HG03521 (cell line): ENCODE data around the gene INTS4.
"Not testable (repeated sequence)": the region's sequence is repeated elsewhere in the genome, so short reads cannot be mapped to it uniquely, and the experiment has no call there.

Experiments
- ATAC-seq: cut with Tn5 transposase; IDR thresholded peaks from one replicate; pipeline ENCODE4 v1.9.1; 2021; ENCODE audit warnings: mild to moderate bottlenecking, moderate library complexity; ENCODE audit not compliant: unreplicated experiment

Gene INTS4

DNA sequence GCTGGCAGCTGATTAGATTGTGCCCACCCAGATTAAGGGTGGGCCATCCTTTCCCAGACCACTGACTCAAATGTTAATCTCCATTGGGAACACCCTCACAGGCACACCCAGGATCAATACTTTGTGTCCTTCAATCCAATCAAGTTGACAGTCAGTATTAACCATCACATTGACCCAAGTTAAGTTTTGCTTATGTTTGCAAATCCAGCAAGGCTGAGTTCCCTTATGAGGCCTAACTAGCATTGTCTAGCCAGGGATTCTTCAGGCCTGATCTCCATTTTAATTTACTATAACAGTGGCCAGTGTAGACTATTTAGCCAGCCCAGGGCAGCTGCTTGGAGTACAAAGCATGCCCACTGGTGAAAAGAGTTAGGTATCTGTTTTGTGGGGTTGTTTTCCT, 30.9 kb upstream of the INTS4 start:
- ATAC-seq, result no peak

DNA sequence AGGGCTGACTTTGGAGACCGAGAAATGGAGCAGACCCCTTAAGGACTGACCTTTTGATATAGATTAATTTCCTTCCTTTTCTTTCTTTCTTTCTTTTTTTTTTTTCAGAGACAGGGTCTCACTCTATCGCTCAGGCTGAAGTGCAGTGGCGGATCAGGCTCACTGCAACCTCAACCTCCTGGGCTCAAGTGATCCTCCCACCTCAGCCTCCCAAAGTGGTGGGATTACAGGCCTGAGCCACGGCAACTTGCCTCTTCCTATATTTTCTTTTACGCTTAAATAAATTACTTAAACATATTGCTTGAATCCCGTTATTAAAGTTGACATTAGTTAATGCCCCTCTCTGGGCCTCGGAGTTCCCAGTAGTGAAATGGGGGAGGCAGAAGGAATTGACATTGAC, 29.0 kb upstream of the INTS4 start:
- no peak for ATAC-seq

DNA sequence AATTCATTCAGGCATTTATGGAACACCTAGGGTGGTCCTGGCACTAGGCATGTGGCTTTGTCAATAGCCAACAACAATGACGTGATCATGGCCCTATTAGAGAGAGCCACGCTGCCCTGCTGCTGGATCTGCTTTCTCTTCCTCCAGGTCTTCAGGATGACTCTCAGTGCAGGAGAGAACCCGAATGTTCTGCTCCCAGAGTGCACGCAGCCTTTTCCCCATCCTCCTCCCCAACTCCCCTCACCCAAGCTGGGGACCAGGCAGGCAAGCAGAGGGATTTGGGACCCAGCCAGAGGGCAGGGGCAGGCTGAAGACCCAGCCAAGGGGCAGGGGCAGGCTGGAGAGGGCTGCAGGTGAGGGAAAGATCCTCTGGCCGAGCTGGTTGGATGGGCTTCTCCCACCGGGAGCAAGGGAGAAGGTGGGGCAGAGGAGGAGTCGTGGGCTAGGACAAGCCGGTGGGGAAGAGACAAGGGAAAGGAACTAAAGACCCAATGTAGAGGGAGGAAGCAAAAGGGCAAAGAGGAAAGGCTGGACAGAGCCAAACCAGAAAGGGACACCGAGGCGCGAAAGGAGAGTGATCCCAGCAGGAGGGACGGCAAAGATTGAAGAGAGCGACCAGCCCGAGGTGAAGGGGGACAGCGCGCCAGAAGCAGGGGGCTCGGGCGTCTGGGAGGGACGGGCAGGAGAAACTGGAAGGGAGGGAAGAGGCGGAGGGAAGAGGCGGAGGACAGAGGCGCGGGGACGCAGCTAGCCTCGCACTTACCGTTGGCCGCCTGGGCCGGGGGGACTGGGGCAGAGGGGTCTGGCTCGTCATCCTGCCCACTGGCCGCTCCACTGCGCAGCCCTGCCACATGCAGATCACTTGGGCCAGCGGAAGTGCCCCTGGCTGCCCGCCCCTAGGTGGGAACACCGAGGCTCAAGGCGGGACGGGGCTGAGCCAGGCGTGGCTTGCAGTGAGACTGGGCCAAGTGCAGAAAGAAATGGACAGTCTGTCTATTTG, 28.2 kb upstream of the INTS4 start, which contains the start of gene KCTD14:
KCTD14 (minus strand) TSS at position 880 of the 1,000 bp plus-strand sequence; CDS start at position 853, 27 bp downstream.
- no peak for ATAC-seq

DNA sequence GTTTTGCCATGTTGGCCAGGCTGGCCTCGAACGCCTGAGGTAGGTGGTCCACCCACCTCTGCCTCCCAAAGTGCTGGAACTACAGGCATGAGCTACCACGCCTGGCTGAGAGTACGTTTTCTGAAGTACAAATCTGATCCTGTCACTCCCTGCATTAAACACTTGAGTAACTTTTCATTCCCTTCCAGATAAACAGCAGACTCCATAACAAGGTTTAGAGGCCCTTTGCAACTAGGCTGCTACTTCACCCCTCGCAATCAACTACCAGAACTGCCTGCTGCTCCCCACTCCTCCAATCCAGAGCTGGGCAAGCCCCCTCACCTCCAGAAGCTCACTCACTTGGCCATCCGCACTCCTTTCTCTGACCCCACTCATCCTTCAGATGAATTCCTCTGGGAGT, 27.1 kb upstream of the INTS4 start:
- ATAC-seq, result no peak

DNA sequence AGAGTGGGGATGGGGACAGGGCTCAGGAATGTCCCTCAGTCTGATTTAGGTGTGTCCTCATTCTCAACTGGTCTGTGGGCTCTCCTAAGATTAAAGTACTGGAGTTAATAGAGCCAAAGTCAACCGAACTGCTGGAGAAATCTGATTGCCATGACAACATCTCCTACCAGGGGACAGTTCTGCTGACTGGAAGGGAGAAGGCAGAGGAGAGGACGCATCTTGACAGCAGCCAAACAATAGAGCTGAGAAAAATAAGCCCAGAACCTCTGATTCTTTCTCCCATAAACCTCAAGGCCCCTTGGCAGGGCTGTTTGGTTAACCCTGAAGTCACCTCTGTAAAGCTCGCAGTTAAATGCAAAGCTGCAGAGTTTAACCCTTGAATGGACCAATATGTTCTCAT, 25.8 kb upstream of the INTS4 start:
- ATAC-seq, result no peak

DNA sequence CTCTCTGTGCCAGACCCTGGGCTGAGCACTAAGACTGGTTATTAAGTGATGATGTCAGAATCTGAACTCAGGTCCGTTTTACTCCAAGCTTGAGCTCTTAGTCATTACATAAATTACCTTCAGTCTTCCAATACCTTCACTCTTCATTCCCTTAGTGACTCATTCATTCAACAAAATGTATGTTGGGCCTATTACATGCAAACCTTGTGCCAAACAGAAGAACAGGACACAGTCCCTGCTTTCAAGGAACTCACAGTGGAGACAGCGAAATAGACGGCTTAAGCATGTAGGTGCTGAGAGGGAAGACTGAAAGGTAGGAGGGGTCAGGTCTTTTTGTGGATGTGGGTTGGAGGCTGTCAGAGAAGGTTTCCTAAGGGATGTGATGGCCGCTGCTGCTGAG, 25.3 kb upstream of the INTS4 start:
- no peak for ATAC-seq

DNA sequence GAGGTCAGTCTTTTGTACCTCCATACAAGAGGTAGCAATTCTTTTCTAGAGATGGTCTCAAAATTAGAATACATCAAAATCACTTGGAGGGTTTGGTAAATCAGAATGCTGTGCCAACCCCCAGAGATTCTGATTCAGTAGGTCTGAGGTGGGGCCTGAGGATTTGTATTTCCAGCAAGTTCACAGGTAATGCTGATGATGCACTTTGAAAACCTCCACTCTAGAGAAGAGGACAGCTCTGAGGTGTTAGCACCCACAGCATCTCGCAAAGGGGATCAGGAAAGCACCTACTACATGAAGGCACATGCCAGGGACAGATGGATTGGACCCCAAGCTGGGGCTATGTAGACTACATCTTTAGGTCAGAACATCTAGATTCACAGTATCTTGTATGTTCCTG, 21.4 kb upstream of the INTS4 start:
- ATAC-seq, result no peak

DNA sequence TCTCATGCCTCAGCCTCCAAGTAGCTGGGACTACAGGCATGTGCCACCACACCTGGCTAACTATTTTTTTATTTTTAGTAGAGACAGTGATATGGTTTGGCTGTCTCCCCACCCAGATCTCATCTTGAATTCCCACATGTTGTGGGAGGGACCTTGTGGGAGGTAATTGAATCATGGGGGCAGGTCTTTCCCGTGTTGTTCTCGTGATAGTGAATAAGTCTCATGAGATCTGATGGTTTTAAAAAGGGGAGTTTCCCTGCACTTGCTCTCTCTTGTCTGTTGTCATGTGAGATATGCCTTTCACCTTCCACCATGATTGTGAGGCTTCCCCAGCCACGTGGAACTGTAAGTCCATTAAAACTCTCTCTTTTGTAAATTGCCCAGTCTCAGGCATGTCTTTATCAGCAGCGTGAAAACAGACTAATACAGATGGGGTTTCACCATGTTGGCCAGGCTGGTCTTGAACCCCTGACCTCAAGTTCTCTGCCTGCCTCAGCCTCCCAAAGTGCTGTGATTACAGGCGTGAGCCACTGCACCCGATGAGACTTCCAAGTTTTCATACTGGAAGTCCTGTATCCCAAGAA, 20.6 kb upstream of the INTS4 start:
- not testable (repeated sequence) for ATAC-seq

DNA sequence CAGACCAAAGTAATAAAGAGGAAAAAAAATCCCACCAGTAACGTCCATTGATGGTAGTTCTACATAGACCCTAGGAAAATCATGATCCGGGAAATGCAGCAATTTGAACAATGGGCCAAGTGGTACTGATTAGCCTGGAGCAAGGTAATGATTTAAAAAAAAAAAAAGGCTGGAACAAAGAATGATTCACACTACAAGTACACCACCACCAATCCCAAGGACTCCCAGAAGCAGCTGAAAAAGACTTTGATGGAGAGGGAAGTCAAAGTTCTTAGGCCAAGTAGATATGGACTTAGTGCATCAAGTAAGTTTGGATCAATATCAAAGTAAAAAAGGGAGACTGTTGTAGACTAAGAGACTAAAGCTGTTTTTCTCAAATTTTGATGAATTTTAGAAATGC, 16.8 kb upstream of the INTS4 start:
- no peak for ATAC-seq

DNA sequence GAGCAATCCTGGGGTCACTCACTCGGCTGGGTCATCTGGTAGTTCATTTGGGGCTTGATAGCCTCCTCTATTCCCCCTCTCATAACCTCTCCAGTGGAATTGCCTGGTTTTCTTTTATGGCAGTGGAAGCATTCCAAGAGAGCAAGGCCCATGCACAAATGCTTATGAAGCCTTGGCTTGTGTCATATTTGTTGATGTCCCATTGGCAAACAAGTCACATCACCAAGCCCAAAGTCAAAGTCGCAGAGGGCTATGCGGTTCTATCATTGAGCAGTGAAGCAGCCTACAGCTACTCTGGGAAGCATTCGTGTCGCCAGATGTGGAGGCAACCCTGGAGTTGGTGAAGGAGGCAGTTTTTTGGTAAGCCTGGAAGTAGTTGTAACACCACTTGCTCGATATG, 16.3 kb upstream of the INTS4 start:
- no peak for ATAC-seq

DNA sequence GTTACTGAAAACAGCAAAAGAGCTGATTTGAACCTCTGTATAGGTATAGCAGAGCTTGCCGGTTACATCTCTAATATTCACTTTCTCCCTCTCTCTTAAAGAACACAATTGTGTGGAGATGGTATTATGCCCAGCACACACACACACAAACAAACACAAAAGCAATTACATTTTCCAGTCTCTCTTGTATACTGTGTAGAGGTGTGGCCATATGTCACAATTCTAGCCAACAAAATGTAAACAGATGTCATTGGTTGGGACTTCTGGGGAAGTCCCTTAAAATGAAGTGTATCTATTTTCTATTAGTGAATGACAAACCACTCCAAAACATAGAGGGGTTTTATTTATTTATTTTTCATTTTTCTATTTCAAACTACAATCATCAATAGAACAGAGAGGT, 15.8 kb upstream of the INTS4 start:
- ATAC-seq, result no peak

DNA sequence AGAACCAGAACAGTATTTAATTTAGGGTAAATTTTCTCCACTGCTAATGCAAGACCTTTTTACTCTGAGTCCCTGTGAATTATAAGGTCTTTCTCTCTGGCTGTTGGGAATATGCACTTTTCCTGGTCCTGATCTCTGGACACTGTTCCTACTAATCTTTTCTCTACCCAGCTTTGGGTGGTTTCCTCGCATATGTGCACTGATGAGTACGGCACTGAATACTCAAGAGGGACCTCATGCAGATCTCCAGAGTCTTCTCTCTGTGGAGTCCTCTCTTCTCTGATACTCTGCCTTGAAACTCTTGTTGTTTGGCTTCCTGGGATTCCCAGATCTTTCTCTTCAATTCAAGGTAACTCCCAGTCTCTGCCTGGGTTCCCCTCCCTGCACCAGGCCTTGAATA, 14.6 kb upstream of the INTS4 start:
- no peak for ATAC-seq

DNA sequence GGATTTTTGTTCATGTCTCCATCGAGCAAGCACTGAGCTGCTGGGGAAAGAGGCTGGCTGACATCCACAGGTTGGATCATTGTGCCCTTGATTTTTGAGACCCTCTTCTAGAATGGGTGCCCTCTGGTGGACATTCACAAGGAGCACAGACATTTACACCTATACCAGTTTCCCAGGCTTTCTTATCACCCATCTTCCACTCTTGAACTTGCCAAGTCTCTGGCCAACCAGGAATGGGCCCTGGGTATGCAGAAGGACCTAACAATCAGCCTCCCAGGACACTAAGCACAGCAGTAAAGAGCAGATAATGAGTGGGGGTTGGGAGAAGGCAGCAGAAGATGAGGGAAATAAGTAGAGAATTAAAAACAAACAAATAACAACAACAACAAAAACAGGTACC, 5.7 kb upstream of the INTS4 start:
- ATAC-seq, result peak; percentile 58

DNA sequence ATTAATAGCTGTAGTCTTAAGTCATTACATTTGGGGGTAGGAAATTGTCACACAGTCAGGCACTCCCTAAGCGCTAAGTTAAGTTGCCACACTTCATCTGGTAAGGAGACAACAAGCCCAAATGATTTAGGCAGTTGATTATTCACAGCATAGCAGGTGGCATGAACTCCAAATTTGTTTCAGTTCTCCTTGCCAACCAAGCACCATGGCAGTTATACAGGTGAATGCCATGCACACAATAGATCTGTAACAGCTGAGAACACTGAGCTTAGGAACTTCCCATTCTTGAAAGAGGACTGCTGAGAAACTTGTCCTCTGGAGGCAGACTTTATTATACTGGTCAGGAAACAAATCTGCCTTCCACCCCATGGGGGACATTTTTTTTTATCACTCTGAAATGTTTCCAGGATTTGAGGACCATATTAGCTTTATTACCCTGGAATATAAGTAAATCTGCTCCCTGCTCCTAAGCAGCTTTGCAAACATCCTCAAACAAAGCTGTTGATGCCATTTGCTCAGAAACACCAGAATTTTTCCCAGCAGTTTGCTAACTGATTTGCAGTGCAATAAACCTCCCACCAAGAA, 5.1 kb upstream of the INTS4 start:
- ATAC-seq, result no peak

DNA sequence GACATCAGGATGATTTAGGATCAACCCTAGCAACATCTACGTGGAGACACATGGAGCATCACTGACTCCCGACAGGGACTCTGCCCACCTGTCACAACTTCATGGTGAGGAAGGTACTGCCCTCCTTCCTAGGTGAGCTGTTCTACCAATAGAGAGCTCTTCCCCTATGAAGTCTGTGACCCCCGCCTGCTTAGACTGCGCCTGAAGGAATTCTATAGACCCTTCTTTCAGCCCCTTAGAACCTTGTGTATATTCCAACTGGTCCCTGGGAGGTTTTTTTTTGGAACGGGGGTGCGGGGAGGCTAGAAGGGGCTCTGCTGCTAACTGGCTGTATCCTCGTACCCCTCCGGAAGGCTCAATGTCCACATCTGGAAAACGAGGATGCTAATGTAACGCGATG, 566 bp downstream of the INTS4 start:
- ATAC-seq, result no peak

DNA sequence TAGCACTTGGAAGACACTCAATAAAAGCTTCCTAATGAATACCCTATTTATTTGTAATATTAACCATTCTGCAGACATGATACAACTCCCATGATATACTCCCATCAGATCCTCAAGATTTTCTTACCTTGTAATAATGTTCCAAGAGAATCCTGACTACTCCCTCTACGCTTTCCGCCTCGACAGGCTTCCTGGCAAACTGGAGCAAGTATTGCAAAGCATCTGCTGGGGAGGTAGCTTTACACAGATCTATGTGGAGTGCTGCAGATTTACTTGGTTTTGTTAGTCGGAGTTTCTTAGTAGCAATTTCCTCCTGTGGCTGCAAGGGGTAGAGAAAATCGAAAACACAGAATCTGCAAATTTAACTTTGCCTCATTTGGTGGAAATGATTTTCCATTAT, 3.5 kb downstream of the INTS4 start:
- no peak for ATAC-seq

DNA sequence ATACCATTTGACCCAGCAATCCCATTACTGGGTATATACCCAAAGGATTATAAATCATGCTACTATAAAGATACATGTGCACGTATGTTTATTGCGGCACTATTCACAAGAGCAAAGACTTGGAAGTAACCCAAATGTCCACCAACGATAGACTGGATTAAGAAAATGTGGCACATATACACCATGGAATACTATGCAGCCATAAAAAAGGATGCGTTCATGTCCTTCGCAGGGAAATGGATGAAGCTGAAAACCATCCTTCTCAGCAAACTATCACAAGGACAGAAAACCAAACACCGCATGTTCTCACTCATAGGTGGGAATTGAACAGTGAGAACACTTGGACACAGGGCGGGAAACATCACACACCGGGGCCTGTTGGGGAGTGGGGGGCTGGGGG, 8.0 kb downstream of the INTS4 start:
- not testable (repeated sequence) for ATAC-seq

DNA sequence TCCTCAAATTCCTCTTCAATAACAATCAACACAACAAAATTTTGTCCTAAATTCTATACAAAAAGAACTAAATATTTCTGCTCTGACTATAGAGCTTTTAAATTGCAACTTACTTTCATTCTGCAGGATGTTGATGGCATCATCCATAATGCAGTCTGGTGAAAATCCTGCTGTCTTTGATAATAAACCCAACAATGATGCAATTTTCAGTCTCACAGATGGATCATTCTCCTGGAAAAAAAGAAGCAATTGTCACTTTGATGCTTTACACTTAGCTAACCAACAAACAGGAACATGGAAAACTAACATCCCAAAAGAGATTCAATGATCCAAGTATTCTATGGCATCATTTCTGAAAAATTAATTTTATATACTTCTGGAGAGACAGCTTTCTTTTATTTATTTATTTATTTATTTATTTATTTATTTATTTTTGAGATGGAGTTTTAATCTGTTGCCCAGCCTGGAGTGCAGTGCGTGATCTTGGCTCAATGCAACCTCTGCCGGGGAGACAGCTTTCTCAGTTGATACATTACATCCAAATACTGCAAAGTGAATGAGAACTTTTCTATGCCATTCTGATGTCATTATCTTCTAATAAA, 13.0 kb downstream of the INTS4 start:
- ATAC-seq, result no peak

DNA sequence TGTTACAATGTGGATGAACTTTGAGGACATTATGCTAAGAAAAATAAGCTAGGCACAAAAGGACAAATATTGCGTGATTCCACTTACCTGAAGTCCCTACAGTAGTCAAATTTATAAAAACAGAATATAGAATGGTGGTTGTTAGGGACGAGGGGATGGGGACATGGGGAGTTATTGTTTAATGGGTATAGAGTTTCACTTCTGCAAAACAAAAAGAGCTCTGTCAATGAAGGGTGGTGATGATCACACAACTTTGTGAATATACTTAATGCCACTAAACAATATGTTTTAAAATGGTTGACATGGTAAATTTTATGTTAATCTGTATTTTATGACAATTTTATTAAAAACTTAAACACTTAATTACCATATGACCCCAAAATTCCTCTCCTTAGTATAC, 26.1 kb downstream of the INTS4 start:
- ATAC-seq, result no peak

DNA sequence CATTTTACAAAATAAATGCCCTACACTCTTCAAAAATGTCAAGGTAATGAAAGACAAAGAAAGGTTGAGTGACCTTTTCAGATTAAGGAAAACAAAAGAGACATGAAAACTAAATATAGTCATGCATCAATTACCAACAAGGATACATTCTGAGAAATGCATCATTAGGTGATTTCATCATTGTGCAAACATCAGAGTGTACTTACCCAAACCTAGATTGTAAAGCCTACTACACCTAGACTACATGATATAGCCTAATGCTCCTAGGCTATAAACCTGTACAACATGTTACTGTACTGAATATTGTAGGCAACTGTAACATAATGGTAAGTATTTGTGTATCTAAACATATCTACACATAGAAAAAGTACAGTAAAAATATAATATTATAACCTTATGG, 26.7 kb downstream of the INTS4 start:
- no peak for ATAC-seq

DNA sequence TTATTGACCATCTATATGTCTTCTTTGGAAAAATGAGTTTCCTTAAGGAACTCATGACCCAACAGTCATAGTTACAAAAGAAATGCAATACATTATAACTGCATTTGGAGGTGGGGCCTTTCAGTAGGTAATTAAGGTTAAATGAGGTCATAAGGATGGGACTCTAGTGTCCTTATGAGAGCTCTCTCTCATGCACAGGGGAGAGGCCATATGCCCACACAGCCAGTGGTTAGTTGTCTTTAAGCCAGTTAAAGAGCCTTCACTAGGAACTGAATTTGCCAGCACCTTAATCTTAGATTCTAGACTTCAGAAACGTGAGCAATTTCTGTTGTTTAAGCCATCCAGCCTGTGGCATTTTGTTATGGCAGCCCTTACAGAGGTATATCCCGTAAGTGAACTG, 27.3 kb downstream of the INTS4 start:
- no peak for ATAC-seq

DNA sequence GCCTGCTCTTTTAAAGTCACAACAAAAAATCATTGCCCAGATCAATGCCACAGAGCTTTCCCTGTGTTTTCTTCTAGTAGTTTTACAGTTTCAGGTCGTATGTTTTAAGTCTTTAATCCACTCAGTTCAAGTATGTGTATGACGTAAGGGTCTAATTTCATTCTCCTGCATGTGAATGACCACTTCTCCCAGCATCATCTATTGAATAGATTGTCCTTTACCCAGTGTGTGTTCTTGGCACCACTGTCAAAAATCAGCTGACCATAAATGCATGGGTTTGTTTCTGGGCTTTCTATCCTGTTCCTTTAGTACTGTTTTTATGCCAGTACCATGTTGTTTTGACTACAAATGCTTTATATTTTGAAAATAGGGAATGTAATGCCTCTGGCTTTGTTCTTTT, 28.1 kb downstream of the INTS4 start:
- ATAC-seq, result no peak
